Activated B cell treated with CpG ODN at 0.5 μM for 24 hours (primary cell): ENCODE measurements around the gene ADAMTS19. TPM values are rescaled to one million over a fixed set of nuclear protein-coding genes. Genes with fewer than 3 reads are reported as not detected.

Source experiments
- ATAC-seq: fragments of 200-7000 bp; cut with Tn5 transposase; one replicate; pipeline ENCODE4 v1.10.0; 2021; ENCODE audit warnings: low read depth, mild to moderate bottlenecking, moderate library complexity
- CTCF ChIA-PET: fragments of 350-600 bp; sonication (Branson Sonifier 250); formaldehyde crosslinking; loops from one replicate; lab custom pipeline; 2021; ENCODE audit warnings: antibody characterized with exemption; lab: Charles Lee
- POLR2A ChIA-PET: fragments of 350-600 bp; sonication (Branson Sonifier 250); formaldehyde crosslinking; loops from one replicate; lab custom pipeline; 2021; ENCODE audit warnings: antibody characterized with exemption; lab: Charles Lee
- DNase-seq: peaks from one replicate; pipeline ENCODE4 v3.0.0; 2022
- H3K27ac Mint-ChIP-seq: one replicate; pipeline ENCODE4 v1.8.0; 2020; ENCODE audit warnings: mixed read lengths
- H3K27me3 Mint-ChIP-seq: one replicate; pipeline ENCODE4 v1.8.0; 2021; ENCODE audit warnings: mixed read lengths
- H3K36me3 Mint-ChIP-seq: one replicate; pipeline ENCODE4 v1.8.0; 2021; ENCODE audit warnings: low read depth, mixed read lengths
- H3K4me1 Mint-ChIP-seq: one replicate; pipeline ENCODE4 v1.8.0; 2021; ENCODE audit warnings: mixed read lengths
- H3K4me3 Mint-ChIP-seq: one replicate; pipeline ENCODE4 v1.8.0; 2020; ENCODE audit warnings: mild to moderate bottlenecking, mixed read lengths
- H3K9me3 Mint-ChIP-seq: one replicate; pipeline ENCODE4 v1.8.0; 2020; ENCODE audit warnings: mixed read lengths
- intact Hi-C: fragments of 100-400 bp; cut with micrococcal nuclease; formaldehyde crosslinking; loops from one replicate; pipeline ENCODE4 v1.15.1; 2024
- total RNA-seq: library from RNA; stranded (reverse); gene quantifications from 2 replicates; pipeline ENCODE4 v1.2.3, GENCODE V29; 2022
- TF ChIP-seq, protein P1 (sequence below): fragments of 200-600 bp; IDR thresholded peaks from one replicate; pipeline ENCODE4 v1.8.0; 2022; ENCODE audit warnings: antibody characterized with exemption, mild to moderate bottlenecking

ADAMTS19 gene
- total RNA-seq, 1 donor from 2014 or later = not detected

DNA sequence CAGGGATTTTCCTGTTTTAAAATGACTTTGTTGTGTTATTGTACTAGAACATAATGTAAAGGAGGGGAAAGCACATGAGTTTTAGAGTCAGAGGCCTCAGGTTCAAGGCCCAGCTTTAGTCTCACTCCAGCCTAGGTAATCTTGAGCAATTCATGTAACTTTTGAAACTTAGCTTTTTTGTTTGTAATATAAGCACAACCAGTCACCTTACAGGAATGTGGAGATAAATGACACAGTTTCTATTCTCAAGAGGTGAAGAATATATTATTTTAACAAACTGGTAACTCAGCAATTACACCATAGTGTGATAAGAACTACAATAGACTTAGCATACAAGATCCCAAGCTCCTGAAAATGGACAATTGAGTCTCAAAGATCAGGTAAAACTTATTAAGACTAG is 51.2 kb downstream of the ADAMTS19 start:
- ChIA-PET POLR2A (no interaction called here), CTCF (no interaction called here)
- H3K27ac Mint-ChIP-seq = no peak overlapping the region
- no peaks in the 10 kb centered on the region for H3K36me3 Mint-ChIP-seq
- intact Hi-C loops = no loop called here
- peaks cover 2% of the 10 kb centered on the region for H3K9me3 Mint-ChIP-seq
- TF ChIP-seq, protein P1, sequence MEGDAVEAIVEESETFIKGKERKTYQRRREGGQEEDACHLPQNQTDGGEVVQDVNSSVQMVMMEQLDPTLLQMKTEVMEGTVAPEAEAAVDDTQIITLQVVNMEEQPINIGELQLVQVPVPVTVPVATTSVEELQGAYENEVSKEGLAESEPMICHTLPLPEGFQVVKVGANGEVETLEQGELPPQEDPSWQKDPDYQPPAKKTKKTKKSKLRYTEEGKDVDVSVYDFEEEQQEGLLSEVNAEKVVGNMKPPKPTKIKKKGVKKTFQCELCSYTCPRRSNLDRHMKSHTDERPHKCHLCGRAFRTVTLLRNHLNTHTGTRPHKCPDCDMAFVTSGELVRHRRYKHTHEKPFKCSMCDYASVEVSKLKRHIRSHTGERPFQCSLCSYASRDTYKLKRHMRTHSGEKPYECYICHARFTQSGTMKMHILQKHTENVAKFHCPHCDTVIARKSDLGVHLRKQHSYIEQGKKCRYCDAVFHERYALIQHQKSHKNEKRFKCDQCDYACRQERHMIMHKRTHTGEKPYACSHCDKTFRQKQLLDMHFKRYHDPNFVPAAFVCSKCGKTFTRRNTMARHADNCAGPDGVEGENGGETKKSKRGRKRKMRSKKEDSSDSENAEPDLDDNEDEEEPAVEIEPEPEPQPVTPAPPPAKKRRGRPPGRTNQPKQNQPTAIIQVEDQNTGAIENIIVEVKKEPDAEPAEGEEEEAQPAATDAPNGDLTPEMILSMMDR = no peak
- DNase-seq = no peak
- no peak overlapping the region for H3K4me3 Mint-ChIP-seq
- H3K4me1 Mint-ChIP-seq = no peaks in the 10 kb centered on the region
- H3K27me3 Mint-ChIP-seq = no peaks in the 10 kb centered on the region
- no peak for ATAC-seq

DNA sequence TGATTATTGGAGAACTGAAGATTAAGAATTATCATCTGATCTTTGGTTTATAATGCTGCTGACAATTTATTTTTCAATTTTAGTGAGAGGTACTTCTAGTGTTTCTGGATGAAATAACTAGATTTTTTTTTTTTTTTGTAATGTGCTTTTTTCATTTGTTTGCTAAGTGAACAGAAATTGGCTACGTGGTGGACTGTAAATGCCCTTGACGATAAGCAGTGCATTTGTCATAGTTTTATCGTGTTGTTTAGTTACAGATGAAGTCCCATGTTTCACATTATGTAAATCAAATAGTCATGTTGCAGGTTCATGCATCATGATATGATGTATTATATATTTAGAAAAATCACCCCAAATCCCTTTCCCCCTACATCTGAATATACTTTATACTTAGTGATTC is 81.0 kb downstream of the ADAMTS19 start:
- H3K36me3 Mint-ChIP-seq = no peaks in the 10 kb centered on the region
- DNase-seq (no peak), ATAC-seq (no peak)
- no peaks in the 10 kb centered on the region for H3K27me3 Mint-ChIP-seq
- no peak overlapping the region for H3K27ac Mint-ChIP-seq
- TF ChIP-seq, protein P1 = no peak
- no peaks in the 10 kb centered on the region for H3K9me3 Mint-ChIP-seq
- POLR2A ChIA-PET = no interaction called here
- no peaks in the 10 kb centered on the region for H3K4me1 Mint-ChIP-seq
- intact Hi-C loops = no loop called here
- no peak overlapping the region for H3K4me3 Mint-ChIP-seq
- CTCF ChIA-PET = no interaction called here

DNA sequence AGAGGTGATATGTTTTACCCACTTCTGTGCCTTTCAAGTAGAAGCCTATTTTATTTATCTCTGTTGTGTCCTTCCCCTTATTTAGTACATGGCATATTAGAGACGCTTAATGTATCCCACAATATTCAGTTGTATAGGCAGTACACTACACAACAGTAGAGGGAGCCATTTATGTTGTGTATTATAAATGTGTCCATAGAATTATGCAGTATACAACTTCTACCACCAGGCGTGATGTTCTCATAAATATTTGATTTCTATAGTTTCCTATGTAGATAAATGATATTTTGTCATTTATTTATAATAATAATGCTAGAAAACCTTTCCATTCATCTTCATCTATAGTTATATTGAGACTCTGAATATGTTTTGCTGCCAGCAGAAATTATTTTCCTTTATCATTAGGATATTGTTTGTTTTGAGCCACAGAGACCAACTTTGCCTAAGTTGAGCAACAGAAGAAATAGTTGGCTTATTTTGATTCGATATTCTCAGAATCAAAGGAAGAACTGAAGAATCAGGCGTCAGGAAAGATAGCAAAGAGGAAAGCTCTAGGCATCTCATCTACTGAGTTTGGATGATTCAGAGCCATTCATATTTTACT is 81.7 kb downstream of the ADAMTS19 start:
- Mint-ChIP-seq H3K36me3 (no peaks in the 10 kb centered on the region), H3K4me3 (no peak overlapping the region), H3K9me3 (no peaks in the 10 kb centered on the region), H3K4me1 (no peaks in the 10 kb centered on the region), H3K27ac (no peak overlapping the region), H3K27me3 (no peaks in the 10 kb centered on the region)
- DNase-seq = no peak
- intact Hi-C loops = no loop called here
- CTCF ChIA-PET = no interaction called here
- POLR2A ChIA-PET = no interaction called here
- ATAC-seq = no peak
- TF ChIP-seq, protein P1 = no peak

DNA sequence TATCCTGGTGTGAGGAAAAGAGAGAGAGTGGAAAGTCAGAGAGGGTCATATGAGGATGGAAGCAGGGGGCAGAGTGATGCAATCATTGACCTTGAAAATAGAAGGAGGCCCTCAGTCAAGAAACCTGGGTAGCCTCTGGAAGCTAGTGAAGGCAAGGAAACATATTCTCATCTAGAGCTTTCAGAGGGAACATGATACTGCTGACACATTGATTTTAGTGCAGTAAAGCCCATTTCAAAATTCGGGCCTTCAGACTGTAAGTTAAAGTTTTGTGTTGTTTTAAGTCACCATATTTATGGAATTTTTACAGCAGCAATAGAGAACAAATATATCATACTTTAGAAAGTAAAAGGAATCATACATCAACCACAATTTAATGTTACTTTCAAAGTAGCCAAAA is 87.0 kb downstream of the ADAMTS19 start:
- peaks cover 7% of the 10 kb centered on the region for H3K9me3 Mint-ChIP-seq
- DNase-seq (no peak), ATAC-seq (no peak)
- H3K27me3 Mint-ChIP-seq = no peaks in the 10 kb centered on the region
- no peaks in the 10 kb centered on the region for H3K4me1 Mint-ChIP-seq
- CTCF ChIA-PET = no interaction called here
- intact Hi-C loops = no loop called here
- TF ChIP-seq, protein P1 = no peak
- no peak overlapping the region for H3K4me3 Mint-ChIP-seq
- H3K36me3 Mint-ChIP-seq = no peaks in the 10 kb centered on the region
- POLR2A ChIA-PET = no interaction called here
- H3K27ac Mint-ChIP-seq = no peak overlapping the region

DNA sequence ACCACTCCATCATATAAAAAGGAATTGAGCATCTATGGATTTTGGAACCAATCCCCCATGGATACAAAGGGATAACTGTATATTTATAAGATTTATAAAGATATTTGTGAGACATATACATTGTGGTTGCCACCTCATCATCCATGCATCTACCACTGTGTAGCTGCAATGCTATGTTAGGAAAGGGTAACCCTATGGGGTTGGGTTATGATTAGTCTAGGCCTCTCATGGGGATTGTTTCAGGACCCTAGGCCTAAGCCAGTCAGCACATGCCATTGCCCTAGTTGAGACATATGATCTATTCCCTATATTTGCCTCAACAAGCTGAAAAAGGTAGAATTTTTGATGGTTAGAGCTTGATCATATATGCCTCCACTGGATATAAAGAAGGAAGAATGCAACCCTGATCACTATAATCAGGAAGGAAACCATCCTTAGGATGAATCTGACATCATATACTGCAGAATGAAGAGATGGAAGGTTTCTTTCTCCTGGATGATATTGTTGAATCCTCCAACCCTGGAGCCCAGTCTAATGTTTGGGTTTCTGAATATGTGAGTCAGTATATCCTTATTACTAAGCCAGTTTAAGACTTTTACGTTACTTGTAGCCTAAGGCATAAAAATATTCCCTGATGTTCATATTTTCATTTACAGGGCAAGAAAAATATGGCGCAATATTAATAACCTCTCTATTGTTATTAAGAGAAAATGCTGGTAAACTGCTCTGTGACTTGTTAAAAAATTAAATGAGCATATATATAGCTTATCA is 94.2 kb downstream of the ADAMTS19 start:
- H3K27me3 Mint-ChIP-seq = no peaks in the 10 kb centered on the region
- intact Hi-C loops = no loop called here
- H3K4me3 Mint-ChIP-seq = no peak overlapping the region
- no peaks in the 10 kb centered on the region for H3K36me3 Mint-ChIP-seq
- ATAC-seq = no peak
- ChIA-PET CTCF (no interaction called here), POLR2A (no interaction called here)
- no peak overlapping the region for H3K27ac Mint-ChIP-seq
- TF ChIP-seq, protein P1 = no peak
- no peak for DNase-seq
- no peaks in the 10 kb centered on the region for H3K4me1 Mint-ChIP-seq
- no peaks in the 10 kb centered on the region for H3K9me3 Mint-ChIP-seq
